GM23338 (cell line): ENCODE results near the gene DIP2C. TPM values are rescaled to one million over a fixed set of nuclear protein-coding genes. Genes with fewer than 3 reads are reported as not detected.
A peak's percentile ranks its signal among the peaks of the same experiment; 100 is the strongest.

ENCODE experiments used
- ATAC-seq: fragments of 200-7000 bp; cut with Tn5 transposase; 3 replicates; pipeline ENCODE4 v1.9.1; 2020
- DNase-seq: peaks from one replicate; pipeline ENCODE4 v3.0.0-alpha.2; 2015; ENCODE audit warnings: low spot score
- H2AFZ ChIP-seq: fragments of 200-600 bp; sonication (generic); 2 replicates; pipeline ENCODE4 v1.8.0; 2016; ENCODE audit warnings: antibody characterized with exemption, mild to moderate bottlenecking, moderate library complexity
- H3F3A ChIP-seq: fragments of 200-600 bp; sonication (generic); replicated peaks from 2 replicates; pipeline ENCODE4 v1.8.0; 2017; ENCODE audit warnings: antibody characterized with exemption, mixed run types, low read depth
- H3K27ac ChIP-seq: fragments of 200-600 bp; sonication (generic); 2 replicates; pipeline ENCODE4 v1.6.1; 2016; ENCODE audit warnings: low read depth
- H3K27me3 ChIP-seq: fragments of 200-600 bp; sonication (generic); 2 replicates; pipeline ENCODE4 v1.8.0; 2016; ENCODE audit warnings: mild to moderate bottlenecking, mixed run types, moderate library complexity; ENCODE audit not compliant: insufficient read depth
- H3K36me3 ChIP-seq: fragments of 200-600 bp; sonication (generic); 2 replicates; pipeline ENCODE4 v1.8.0; 2016; ENCODE audit warnings: mild to moderate bottlenecking; ENCODE audit not compliant: insufficient read depth
- H3K4me1 ChIP-seq: fragments of 200-600 bp; sonication (generic); 2 replicates; pipeline ENCODE4 v1.8.0; 2016; ENCODE audit warnings: mild to moderate bottlenecking, moderate library complexity; ENCODE audit not compliant: insufficient read depth
- H3K4me2 ChIP-seq: fragments of 200-600 bp; sonication (generic); 2 replicates; pipeline ENCODE4 v1.7.1; 2017; ENCODE audit warnings: mixed run types
- H3K4me3 ChIP-seq: fragments of 200-600 bp; sonication (generic); 2 replicates; pipeline ENCODE4 v1.6.1; 2016; ENCODE audit warnings: mixed run types
- H3K79me2 ChIP-seq: fragments of 200-600 bp; sonication (generic); replicated peaks from 2 replicates; pipeline ENCODE4 v1.8.0; 2017; ENCODE audit warnings: mild to moderate bottlenecking; ENCODE audit not compliant: insufficient read depth
- H3K9me2 ChIP-seq: fragments of 200-600 bp; sonication (generic); 2 replicates; pipeline ENCODE4 v1.8.0; 2017; ENCODE audit not compliant: insufficient read depth
- H4K20me1 ChIP-seq: fragments of 200-600 bp; sonication (generic); replicated peaks from 2 replicates; pipeline ENCODE4 v1.8.0; 2017; ENCODE audit warnings: mild to moderate bottlenecking; ENCODE audit not compliant: insufficient read depth
- H3K27ac Mint-ChIP-seq: 2 replicates; pipeline ENCODE4 v1.8.0; 2020; ENCODE audit warnings: inconsistent platforms, mild to moderate bottlenecking, moderate library complexity, mixed read lengths
- H3K27me3 Mint-ChIP-seq: 3 replicates; pipeline ENCODE4 v1.8.0; 2022; ENCODE audit warnings: low read depth, mild to moderate bottlenecking, moderate library complexity, mixed read lengths, inconsistent platforms; ENCODE audit not compliant: insufficient read depth, poor library complexity
- H3K36me3 Mint-ChIP-seq: 3 replicates; pipeline ENCODE4 v1.8.0; 2021; ENCODE audit warnings: low read depth, mild to moderate bottlenecking, inconsistent platforms, moderate library complexity, mixed read lengths
- H3K4me1 Mint-ChIP-seq: 3 replicates; pipeline ENCODE4 v1.8.0; 2020; ENCODE audit warnings: mild to moderate bottlenecking, inconsistent platforms, mixed read lengths
- H3K4me3 Mint-ChIP-seq: 3 replicates; pipeline ENCODE4 v1.8.0; 2021; ENCODE audit warnings: moderate library complexity, mild to moderate bottlenecking, inconsistent platforms, mixed read lengths
- H3K9me3 Mint-ChIP-seq: 3 replicates; pipeline ENCODE4 v1.8.0; 2020; ENCODE audit warnings: moderate library complexity, mild to moderate bottlenecking, inconsistent platforms, mixed read lengths
- EZH2 ChIP-seq: fragments of 200-600 bp; sonication (generic); IDR thresholded peaks from one replicate; pipeline ENCODE4 v1.8.0; 2017; ENCODE audit warnings: antibody characterized with exemption, mild to moderate bottlenecking, low read depth; ENCODE audit not compliant: unreplicated experiment
- JUNB ChIP-seq: IDR thresholded peaks from one replicate; pipeline ENCODE4 v1.6.1; 2016; ENCODE audit warnings: antibody characterized with exemption; ENCODE audit not compliant: unreplicated experiment
- NANOG ChIP-seq: IDR thresholded peaks from 2 replicates; pipeline ENCODE4 v1.6.1; 2016; ENCODE audit warnings: antibody characterized with exemption, borderline replicate concordance
- ZNF331 ChIP-seq: fragments of 250-450 bp; sonication (Bioruptor Pico); IDR thresholded peaks from 2 replicates; pipeline ENCODE4 v1.5.0; 2020; ENCODE audit warnings: low read depth, mild to moderate bottlenecking, moderate library complexity
- polyA plus RNA-seq: library from polyadenylated mRNA; unstranded; fragments of >200 nt; fragmentation: Nextera tagmentation; extraction: Ambion mirVana; gene quantifications from 2 replicates; pipeline ENCODE4 v1.2.1, GENCODE V29; 2016
- total RNA-seq: library from RNA; depleted of rRNA; stranded (reverse); fragments of >200 nt; shearing (Covaris generic); gene quantifications from 2 replicates; pipeline ENCODE4 v1.2.3, GENCODE V29; 2014
- TF ChIP-seq, protein P1 (sequence below): IDR thresholded peaks from one replicate; pipeline ENCODE4 v1.6.1; 2018; ENCODE audit warnings: antibody characterized with exemption; ENCODE audit not compliant: unreplicated experiment
- TF ChIP-seq, protein P2 (sequence below): IDR thresholded peaks from 2 replicates; pipeline ENCODE4 v1.6.1; 2016; ENCODE audit warnings: antibody characterized with exemption
- TF ChIP-seq, protein P3 (sequence below): fragments of 250-450 bp; sonication (Bioruptor Pico); IDR thresholded peaks from 2 replicates; pipeline ENCODE4 v1.5.0; 2020; ENCODE audit warnings: mild to moderate bottlenecking, moderate library complexity

The DIP2C gene
- total and polyA plus RNA-seq, 2 experiments from 2014 or later: 5.1 to 7.7 TPM

DNA sequence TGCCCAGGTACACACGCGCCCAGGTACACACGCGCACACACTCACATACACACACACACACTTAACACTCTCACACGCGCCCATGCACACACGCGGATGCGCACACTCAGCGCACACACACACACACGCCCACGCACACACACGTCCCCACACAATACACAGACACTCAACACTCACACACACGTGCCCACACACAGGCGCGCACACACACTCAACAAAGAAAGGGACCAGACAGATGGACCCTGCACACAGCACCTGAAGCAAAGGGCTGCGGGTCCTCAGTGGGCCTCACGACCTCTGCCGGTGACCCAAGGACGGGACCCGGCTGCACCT, 296.8 kb downstream of the DIP2C start (continued):
- TF ChIP-seq JUNB: no peak
- no peak for TF ChIP-seq ZNF331 (CRISPR knock-in tag)
- TF ChIP-seq EZH2: no peak
- TF ChIP-seq, protein P1, sequence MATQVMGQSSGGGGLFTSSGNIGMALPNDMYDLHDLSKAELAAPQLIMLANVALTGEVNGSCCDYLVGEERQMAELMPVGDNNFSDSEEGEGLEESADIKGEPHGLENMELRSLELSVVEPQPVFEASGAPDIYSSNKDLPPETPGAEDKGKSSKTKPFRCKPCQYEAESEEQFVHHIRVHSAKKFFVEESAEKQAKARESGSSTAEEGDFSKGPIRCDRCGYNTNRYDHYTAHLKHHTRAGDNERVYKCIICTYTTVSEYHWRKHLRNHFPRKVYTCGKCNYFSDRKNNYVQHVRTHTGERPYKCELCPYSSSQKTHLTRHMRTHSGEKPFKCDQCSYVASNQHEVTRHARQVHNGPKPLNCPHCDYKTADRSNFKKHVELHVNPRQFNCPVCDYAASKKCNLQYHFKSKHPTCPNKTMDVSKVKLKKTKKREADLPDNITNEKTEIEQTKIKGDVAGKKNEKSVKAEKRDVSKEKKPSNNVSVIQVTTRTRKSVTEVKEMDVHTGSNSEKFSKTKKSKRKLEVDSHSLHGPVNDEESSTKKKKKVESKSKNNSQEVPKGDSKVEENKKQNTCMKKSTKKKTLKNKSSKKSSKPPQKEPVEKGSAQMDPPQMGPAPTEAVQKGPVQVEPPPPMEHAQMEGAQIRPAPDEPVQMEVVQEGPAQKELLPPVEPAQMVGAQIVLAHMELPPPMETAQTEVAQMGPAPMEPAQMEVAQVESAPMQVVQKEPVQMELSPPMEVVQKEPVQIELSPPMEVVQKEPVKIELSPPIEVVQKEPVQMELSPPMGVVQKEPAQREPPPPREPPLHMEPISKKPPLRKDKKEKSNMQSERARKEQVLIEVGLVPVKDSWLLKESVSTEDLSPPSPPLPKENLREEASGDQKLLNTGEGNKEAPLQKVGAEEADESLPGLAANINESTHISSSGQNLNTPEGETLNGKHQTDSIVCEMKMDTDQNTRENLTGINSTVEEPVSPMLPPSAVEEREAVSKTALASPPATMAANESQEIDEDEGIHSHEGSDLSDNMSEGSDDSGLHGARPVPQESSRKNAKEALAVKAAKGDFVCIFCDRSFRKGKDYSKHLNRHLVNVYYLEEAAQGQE: no peak

DNA sequence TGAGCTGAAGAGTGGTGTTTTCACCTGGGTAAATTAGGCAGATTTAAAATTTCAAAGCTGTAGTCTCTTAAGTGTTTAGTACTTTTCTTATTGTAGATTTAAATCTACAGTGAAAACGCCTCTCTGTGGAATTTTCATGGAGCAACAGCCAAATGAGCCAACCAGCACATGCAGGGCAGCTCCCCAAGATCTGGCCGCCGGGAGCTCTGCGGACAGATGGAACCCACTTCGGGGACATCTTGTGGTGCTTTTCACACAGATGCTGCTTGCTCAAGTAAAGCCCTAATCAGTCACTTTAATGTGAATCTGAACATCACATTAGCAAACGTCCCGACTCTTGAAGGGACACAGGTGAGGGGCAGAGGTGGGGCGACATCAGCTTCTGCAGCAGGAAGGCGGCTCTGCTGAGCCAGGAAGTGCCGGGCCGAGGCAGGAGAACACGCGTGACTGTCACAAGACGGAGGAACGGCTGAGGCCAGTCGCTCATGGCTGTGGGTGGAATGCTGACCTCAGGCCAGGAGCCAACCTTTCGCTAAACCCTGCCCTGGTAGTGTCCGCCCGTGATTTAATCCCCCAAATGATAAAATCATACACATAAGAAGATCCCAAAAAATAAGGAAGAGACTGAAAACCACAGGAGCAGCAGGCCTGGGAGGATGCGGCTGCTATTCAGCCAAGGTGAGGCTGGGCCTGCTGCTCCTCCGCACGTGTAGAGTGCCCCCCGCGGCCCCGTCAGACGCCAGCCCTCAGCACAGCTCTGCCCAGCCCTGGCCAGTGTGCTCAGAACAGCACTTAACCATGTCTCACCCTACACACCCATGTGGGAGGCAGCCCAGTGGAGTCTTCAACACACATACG, 297.4 kb downstream of the DIP2C start:
- H2AFZ ChIP-seq: no peak overlapping the region
- Mint-ChIP-seq H3K36me3 (no peaks in the 10 kb centered on the region; the same call in 2 of the 3 replicates), H3K27ac (peak overlapping the region; percentile 89), H3K9me3 (no peaks in the 10 kb centered on the region), H3K27me3 (peaks cover 18% of the 10 kb centered on the region), H3K4me3 (no peak overlapping the region), H3K4me1 (peaks cover 14% of the 10 kb centered on the region)
- ATAC-seq: no peak
- H3K9me2 ChIP-seq: no peaks in the 10 kb centered on the region
- no peaks in the 10 kb centered on the region for H3K79me2 ChIP-seq
- no peak overlapping the region for H3K4me2 ChIP-seq
- H3K36me3 ChIP-seq: no peaks in the 10 kb centered on the region
- no peaks in the 10 kb centered on the region for H4K20me1 ChIP-seq
- H3K27ac ChIP-seq: no peak overlapping the region
- no peaks in the 10 kb centered on the region for H3K4me1 ChIP-seq
- H3K27me3 ChIP-seq: no peaks in the 10 kb centered on the region
- no peak overlapping the region for H3K4me3 ChIP-seq
- DNase-seq: no peak
- TF ChIP-seq JUNB: no peak
- no peak for TF ChIP-seq ZNF331 (CRISPR knock-in tag)
- TF ChIP-seq, protein P2, sequence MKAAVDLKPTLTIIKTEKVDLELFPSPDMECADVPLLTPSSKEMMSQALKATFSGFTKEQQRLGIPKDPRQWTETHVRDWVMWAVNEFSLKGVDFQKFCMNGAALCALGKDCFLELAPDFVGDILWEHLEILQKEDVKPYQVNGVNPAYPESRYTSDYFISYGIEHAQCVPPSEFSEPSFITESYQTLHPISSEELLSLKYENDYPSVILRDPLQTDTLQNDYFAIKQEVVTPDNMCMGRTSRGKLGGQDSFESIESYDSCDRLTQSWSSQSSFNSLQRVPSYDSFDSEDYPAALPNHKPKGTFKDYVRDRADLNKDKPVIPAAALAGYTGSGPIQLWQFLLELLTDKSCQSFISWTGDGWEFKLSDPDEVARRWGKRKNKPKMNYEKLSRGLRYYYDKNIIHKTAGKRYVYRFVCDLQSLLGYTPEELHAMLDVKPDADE: no peak
- no peak for TF ChIP-seq NANOG
- no peaks in the 10 kb centered on the region for H3F3A ChIP-seq

DNA sequence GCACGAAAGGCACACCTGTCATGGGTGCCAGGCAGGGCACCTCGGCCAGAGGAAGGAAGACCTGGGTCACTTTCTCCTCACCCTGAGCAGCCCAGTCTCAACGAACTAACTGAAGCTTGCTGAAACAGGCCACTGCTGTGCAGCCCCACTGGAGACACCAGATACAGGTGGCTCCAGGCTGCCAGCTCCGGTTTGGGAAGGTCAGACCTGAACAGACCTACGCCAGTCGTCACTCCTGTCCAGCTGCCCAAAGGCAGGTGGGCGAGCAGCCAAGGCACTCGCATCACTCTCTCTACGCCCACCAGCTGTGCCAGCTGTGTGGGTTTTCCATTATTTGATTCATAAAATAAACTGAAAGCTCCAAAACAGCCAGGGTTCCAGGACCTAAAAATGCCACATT, 298.2 kb downstream of the DIP2C start:
- DNase-seq (no peak), ATAC-seq (no peak)
- H3K27ac ChIP-seq: no peak overlapping the region
- Mint-ChIP-seq H3K4me3 (no peak overlapping the region), H3K27ac (no peak overlapping the region), H3K9me3 (no peaks in the 10 kb centered on the region), H3K27me3 (peaks cover 16% of the 10 kb centered on the region), H3K4me1 (peaks cover 10% of the 10 kb centered on the region), H3K36me3 (no peaks in the 10 kb centered on the region; the same call in 2 of the 3 replicates)
- H4K20me1 ChIP-seq: no peaks in the 10 kb centered on the region
- H3K4me3 ChIP-seq: no peak overlapping the region
- no peaks in the 10 kb centered on the region for H3K36me3 ChIP-seq
- no peaks in the 10 kb centered on the region for H3F3A ChIP-seq
- H3K79me2 ChIP-seq: no peaks in the 10 kb centered on the region
- H3K27me3 ChIP-seq: no peaks in the 10 kb centered on the region
- H3K4me1 ChIP-seq: no peaks in the 10 kb centered on the region
- H3K4me2 ChIP-seq: no peak overlapping the region
- no peaks in the 10 kb centered on the region for H3K9me2 ChIP-seq
- H2AFZ ChIP-seq: no peak overlapping the region
- TF ChIP-seq, protein P3, sequence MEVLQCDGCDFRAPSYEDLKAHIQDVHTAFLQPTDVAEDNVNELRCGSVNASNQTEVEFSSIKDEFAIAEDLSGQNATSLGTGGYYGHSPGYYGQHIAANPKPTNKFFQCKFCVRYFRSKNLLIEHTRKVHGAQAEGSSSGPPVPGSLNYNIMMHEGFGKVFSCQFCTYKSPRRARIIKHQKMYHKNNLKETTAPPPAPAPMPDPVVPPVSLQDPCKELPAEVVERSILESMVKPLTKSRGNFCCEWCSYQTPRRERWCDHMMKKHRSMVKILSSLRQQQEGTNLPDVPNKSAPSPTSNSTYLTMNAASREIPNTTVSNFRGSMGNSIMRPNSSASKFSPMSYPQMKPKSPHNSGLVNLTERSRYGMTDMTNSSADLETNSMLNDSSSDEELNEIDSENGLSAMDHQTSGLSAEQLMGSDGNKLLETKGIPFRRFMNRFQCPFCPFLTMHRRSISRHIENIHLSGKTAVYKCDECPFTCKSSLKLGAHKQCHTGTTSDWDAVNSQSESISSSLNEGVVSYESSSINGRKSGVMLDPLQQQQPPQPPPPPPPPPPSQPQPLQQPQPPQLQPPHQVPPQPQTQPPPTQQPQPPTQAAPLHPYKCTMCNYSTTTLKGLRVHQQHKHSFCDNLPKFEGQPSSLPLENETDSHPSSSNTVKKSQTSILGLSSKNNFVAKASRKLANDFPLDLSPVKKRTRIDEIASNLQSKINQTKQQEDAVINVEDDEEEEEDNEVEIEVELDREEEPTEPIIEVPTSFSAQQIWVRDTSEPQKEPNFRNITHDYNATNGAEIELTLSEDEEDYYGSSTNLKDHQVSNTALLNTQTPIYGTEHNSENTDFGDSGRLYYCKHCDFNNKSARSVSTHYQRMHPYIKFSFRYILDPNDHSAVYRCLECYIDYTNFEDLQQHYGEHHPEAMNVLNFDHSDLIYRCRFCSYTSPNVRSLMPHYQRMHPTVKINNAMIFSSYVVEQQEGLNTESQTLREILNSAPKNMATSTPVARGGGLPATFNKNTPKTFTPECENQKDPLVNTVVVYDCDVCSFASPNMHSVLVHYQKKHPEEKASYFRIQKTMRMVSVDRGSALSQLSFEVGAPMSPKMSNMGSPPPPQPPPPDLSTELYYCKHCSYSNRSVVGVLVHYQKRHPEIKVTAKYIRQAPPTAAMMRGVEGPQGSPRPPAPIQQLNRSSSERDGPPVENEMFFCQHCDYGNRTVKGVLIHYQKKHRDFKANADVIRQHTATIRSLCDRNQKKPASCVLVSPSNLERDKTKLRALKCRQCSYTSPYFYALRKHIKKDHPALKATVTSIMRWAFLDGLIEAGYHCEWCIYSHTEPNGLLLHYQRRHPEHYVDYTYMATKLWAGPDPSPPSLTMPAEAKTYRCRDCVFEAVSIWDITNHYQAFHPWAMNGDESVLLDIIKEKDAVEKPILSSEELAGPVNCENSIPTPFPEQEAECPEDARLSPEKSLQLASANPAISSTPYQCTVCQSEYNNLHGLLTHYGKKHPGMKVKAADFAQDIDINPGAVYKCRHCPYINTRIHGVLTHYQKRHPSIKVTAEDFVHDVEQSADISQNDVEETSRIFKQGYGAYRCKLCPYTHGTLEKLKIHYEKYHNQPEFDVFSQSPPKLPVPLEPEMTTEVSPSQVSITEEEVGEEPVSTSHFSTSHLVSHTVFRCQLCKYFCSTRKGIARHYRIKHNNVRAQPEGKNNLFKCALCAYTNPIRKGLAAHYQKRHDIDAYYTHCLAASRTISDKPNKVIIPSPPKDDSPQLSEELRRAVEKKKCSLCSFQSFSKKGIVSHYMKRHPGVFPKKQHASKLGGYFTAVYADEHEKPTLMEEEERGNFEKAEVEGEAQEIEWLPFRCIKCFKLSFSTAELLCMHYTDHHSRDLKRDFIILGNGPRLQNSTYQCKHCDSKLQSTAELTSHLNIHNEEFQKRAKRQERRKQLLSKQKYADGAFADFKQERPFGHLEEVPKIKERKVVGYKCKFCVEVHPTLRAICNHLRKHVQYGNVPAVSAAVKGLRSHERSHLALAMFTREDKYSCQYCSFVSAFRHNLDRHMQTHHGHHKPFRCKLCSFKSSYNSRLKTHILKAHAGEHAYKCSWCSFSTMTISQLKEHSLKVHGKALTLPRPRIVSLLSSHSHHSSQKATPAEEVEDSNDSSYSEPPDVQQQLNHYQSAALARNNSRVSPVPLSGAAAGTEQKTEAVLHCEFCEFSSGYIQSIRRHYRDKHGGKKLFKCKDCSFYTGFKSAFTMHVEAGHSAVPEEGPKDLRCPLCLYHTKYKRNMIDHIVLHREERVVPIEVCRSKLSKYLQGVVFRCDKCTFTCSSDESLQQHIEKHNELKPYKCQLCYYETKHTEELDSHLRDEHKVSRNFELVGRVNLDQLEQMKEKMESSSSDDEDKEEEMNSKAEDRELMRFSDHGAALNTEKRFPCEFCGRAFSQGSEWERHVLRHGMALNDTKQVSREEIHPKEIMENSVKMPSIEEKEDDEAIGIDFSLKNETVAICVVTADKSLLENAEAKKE (CRISPR knock-in tag): no peak
